ENCODE measurements around the gene SLC35E3.
"Not testable (repeated sequence)": the region's sequence is repeated elsewhere in the genome, so short reads cannot be mapped to it uniquely, and the experiment has no call there.

SLC35E3 gene

DNA sequence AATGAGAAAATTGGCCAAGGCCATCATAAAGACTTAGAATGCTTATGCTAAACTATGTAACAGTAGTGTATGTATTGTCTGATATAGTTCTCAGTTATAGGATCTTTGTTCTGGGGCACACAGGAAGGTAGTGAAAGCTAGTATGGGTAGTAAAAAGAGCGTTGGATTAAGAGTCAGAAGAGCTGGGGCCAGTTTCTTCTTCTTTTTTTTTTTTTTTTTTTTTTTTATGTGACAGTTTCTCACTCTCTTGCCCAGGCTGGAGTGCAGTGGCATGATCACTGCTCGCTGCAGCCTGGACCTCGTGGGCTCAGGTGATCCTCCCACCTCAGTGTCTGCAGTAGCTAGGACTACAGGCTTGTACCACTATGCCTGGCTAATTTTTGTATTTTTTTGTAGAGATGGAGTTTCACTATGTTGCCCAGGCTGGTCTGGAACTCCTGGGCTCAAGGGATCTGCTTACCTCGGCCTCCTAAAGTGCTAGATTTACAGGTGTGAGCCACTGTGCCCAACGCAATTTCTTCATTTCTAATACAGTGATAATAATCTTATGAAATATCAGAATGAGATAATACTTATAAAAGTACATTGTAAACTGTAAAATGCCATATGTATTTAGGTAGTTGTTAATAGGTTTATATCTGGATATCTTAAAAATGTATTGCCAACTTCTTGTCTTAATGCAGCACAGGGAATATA, 69.4 kb downstream of the SLC35E3 start:
- no peak for DNase-seq

DNA sequence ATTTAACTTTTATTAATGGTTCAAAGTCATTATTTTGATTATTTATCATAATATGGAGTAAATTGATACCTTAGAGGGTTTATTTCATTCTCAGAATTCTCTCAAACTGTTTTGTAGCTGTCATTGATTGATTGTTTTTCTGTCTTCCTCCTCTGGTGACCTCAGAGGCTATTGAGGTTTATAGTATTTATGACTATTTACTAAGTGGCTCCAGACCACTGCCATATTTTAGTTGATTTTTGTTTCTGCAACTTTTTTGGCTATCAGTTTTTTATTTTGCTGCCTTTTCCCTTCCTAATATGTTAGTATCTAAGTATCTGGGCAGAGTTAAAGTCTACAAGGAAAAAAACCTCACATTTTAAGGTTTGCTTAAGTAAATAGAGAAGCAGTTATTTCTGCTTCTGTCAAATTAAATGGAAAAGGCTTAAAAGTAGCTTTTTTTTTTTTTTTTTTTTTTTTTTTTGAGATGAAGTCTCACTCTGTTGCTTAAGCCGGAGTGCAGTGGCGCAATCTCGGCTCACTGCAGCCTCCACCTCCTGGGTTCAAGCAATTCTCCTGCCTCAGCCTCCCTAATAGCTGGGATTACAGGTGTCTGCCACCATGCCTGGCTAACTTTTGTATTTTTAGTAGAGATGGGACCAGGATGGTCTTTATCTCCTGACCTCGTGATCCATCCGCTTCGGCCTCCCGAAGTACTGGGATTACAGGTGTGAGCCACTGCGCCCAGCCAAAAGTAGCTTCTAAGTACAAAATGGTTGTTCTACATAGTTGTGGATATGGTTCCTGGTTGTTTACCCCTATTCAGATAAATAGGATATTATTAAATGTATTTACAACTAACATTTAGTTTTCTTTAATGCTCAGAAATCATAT, 70.2 kb downstream of the SLC35E3 start:
- no peak for DNase-seq

DNA sequence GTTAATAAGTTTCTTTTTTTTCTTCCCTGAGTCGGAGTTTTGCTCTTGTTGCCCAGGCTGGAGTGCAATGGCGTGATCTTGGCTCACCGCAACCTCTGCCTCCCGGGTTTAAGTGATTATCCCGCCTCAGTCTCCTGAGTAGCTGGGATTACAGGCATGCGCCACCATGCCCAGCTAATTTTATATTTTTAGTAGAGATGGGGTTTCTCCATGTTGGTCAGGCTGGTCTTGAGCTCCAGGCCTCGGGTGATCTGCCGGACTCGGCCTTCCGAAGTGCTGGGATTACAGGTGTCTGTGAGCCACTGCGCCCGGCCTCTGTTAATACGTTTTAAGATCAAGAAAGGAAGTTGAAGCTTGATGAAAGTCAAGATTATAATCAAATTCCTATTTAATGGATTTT, 73.5 kb downstream of the SLC35E3 start:
- not testable (repeated sequence) for DNase-seq

DNA sequence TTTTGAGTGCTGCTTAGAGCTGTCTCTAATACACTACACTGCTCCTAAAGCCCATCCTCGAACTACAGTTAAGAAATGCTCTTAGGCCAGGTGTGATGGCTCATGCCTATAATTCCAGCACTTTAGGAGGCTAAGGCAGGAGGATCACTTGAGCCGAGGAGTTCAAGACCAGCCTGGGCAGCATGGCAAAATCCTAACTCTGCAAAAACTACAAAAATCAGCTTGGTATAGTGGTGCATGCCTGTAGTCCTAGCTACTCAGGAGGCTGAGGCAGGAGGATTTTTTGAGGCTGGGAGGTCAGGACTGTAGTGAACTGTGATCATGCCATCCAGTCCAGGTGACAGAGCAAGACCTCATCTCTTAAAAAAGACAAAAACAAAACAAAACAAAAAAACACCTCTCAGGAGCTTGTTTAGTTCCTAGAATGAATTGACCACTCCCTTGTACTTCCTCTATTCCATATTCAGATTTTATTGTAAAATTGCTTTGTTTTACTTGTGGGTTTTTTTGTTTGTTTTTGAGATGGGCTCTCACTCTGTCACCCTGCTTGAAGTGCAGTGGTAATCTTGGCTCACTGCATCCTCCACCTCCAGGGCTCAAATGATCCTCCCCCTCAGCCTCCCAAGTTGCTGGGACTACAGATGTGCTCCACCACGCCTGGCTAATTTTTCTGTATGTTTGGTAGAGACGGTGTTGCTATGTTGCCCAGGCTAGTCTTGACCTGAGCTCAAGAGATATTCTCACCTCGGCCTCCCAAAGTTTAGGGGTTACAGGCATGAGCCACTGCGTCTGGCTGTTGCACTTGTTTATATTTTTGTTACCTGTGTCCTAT, 75.6 kb downstream of the SLC35E3 start:
- no peak for DNase-seq

DNA sequence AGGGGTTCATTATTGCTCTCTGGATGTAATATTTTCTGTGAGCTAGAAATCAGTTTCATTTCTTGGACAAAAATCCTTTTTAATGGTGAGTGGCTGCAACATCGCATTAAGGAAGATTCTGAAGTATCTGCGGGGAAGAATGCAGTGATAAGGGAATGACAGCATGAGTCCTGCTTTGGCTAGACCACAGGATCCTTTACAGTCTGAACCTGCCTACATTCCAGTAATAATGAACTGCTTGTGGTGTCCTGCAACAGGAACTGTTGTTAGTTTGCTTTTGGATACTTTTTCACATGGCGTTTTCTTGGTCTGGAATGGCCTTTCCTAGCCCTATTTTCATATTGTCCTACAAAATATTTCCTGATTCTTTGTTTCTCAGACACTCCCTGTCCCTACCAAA, 77.7 kb downstream of the SLC35E3 start:
- no peak for DNase-seq

DNA sequence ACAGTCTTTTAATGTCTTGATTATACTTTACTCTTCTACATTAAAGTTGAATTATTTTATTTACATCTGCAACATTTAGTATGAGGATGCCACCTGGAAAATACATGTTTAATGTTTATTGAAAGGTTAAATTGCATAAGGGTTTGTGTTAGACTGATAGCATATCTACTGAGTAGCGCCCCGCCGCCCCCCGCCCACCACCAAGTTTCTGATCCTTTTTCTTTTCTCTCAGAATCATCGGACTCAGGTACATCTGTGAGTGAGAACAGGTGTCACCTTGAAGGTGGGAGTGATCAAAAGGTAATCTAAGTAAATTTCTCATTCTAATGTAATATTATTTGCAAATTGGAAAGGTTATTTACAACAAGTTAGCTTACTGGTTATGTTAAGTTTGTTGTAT, 78.2 kb downstream of the SLC35E3 start:
- DNase-seq, result no peak

DNA sequence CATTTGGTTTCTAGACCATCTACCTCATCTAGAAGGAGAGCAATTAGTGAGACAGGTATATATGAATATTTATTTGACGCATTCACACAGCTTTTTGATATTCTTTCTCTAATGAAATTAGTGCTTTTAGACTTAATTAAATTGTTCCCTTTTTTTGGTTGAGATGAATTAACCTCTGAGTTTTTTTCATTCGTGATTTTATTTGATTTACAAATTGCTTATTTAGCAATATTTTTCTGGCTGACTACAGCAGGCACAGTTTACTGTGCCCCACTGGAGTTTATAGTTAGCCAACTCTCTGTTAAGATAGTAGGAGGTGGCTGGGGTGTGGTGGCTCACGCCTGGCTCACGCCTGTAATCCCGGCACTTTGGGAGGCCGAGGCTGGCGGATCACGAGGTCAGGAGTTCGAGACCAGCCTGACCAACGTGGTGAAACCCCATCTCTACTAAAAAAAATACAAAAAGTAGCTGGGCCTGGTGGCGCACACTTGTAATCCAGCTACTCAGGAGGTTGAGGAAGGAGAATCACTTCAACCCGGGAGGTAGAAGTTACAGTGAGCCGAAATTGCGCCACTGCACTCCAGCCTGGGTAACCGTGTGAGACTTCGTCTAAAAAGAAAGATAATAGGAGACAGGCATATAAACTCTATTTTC, 78.7 kb downstream of the SLC35E3 start:
- no peak for DNase-seq

DNA sequence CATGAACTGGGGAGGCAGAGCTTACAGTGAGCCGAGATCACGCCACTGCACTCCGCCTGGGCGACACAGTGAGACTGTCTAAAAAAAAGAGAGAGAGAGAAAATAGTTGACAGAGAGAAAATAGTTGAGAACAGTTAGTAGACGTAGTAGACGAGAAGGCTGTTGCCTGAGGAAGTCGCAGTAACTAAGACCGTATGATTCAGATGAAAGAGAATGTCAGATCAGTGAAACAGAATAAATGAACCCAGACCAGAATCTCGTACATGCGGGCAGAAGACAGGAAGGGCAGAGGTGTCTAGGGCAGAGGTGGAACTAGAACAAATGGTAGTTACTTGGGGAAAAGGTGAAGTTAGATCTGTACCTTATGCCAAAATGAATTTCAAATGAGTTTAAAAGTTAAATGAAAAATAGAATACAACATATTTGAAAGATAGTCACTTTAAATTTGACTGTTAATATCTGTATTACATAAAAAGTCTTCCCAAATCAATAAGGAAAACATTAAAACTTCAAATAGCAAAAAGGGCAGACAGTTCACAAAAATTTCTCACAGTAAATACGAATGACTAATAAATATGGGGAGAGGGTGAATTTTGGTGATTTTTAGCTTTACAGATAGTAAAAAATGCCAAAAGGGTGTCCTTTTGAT, 79.7 kb downstream of the SLC35E3 start:
- DNase-seq, result no peak

DNA sequence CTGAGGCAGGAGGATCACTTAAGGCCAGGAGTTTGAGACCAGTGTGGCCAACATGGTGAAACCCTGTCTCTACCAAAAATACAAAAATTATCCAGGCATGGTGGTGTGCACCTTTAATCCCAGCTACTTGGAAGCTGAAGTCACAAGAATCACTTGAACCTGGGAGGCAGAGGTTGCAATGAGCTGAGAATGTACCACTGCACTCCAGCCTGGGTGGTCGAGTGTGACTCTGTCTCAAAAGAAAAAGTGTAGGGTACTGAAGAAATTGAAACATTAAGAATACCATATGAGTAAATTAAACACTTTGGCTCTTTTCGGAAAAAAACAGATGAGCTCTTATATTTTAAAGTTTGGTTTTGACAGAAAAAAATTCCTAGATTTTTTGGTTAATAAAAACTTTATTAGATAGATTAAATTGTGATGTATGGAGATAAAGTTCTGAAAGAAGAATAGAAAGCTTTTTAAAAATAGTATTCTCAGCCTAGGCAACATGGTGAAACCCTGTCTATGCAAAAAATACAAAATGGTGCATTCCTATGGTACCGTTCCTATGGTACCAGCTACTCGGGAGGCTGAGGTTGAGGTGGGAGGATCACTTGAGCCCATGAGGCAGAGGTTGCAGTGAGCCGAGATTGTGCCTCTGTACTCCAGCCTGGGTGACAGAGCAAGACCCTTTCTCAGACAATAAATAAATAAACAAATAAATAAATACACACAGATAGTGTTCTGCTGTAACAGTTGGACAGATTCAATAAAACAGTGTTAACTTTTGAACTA, 82.1 kb downstream of the SLC35E3 start:
- no peak for DNase-seq

DNA sequence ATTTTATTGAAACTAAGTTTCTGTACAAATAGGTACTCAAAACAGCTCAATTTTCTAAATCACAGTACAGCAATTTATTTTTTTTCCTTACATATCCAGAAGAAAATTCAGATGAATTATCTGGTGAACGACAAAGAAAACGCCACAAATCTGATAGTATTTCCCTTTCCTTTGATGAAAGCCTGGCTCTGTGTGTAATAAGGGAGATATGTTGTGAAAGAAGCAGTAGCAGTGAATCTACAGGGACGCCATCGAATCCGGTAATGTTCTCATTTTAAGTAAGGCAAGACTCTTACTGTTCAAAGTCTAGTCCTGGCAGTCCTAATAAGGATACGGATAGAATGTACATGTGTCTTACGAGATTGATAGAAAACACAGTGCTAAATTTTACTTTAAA, 82.7 kb downstream of the SLC35E3 start:
- no peak for DNase-seq

Data from activated CD4-positive, CD25-positive, alpha-beta regulatory T cell treated with anti-CD3 and anti-CD28 coated beads, Interleukin-2, amount 50 U/mL, for 72 hours (primary cell).